VCaP (cell line): ENCODE data around the gene APOBEC3C.
A peak's percentile ranks its signal among the peaks of the same experiment; 100 is the strongest.
"Not testable (repeated sequence)": the region's sequence is repeated elsewhere in the genome, so short reads cannot be mapped to it uniquely, and the experiment has no call there.

Experiments used
- H3K27ac ChIP-seq: fragments of 450-650 bp; 2 replicates; pipeline ENCODE4 v1.5.1; 2017
- CTCF ChIP-seq: fragments of 450-650 bp; conservative IDR thresholded peaks from 2 replicates; pipeline ENCODE4 v1.5.1; 2017; ENCODE audit warnings: mild to moderate bottlenecking, moderate library complexity

The APOBEC3C gene

GRCh38 chr22:38974826-38975175, 39.3 kb upstream of the APOBEC3C start:
- no peak for TF ChIP-seq CTCF
- no peak overlapping the region for H3K27ac ChIP-seq

- not testable (repeated sequence) for H3K27ac ChIP-seq
Observed at GRCh38 chr22:38977289-38977688, 36.8 kb upstream of the APOBEC3C start.

GRCh38 chr22:38980587-38980986, 33.5 kb upstream of the APOBEC3C start:
- H3K27ac ChIP-seq, result not testable (repeated sequence)

- peak overlapping the region; percentile 52 for H3K27ac ChIP-seq
- TF ChIP-seq CTCF, result peak; percentile 43
Observed at GRCh38 chr22:38981005-38981991, 32.8 kb upstream of the APOBEC3C start.

- TF ChIP-seq CTCF, result no peak
- peak within 1 kb of the TSS; percentile 52 for H3K27ac ChIP-seq
Observed at GRCh38 chr22:38981992-38982927, 31.8 kb upstream of the APOBEC3C start, which contains the start of gene APOBEC3B. APOBEC3B (plus strand) TSS chr22:38982347; CDS start chr22:38982454, 107 bp downstream.

GRCh38 chr22:38984224-38984623, 29.8 kb upstream of the APOBEC3C start:
- no peak overlapping the region for H3K27ac ChIP-seq
- no peak for TF ChIP-seq CTCF

- not testable (repeated sequence) for H3K27ac ChIP-seq
Observed at GRCh38 chr22:38984784-38985757, 29.0 kb upstream of the APOBEC3C start.

GRCh38 chr22:38986629-38987028, 27.4 kb upstream of the APOBEC3C start:
- no peak overlapping the region for H3K27ac ChIP-seq
- TF ChIP-seq CTCF, result no peak
